SK-N-SH (cell line): ENCODE measurements around the gene TNFRSF1B. TPM values are rescaled to one million over a fixed set of nuclear protein-coding genes. Genes with fewer than 3 reads are reported as not detected.

ENCODE experiments used
- CTCF ChIA-PET: fragments of 300-600, 350-600 bp; formaldehyde crosslinking; extraction: SDS; loops from one replicate; lab custom pipeline; 2021; lab: Yijun Ruan, JAX
- POLR2A ChIA-PET: fragments of 350-600 bp; sonication (Branson Sonifier 250); formaldehyde crosslinking; extraction: SDS; loops from one replicate; lab custom pipeline; 2020; ENCODE audit warnings: antibody characterized with exemption, inconsistent platforms; lab: Yijun Ruan, JAX
- DNase-seq: peaks from one replicate; pipeline ENCODE4 v3.0.0; 2012
- H2AFZ ChIP-seq: fragments of 200-600 bp; sonication (generic); 2 replicates; pipeline ENCODE4 v1.8.1; 2016; ENCODE audit warnings: antibody characterized with exemption, mild to moderate bottlenecking, low read depth
- H3F3A ChIP-seq: fragments of 200-600 bp; sonication (generic); replicated peaks from 2 replicates; pipeline ENCODE3; 2016; ENCODE audit warnings: antibody characterized with exemption, mild to moderate bottlenecking; ENCODE audit not compliant: insufficient read depth
- H3K27ac ChIP-seq, 2 experiments: fragments of 200-500 bp in 1 of 2; fragments of 200-600 bp in 1 of 2; sonication (Bioruptor generic) in 1 of 2; sonication (generic), shearing (Covaris generic) in 1 of 2; 2 replicates each; pipeline versions ENCODE4 v1.5.1 to v1.6.1; 2014 to 2016; ENCODE audit warnings: low read depth in 2 of 2, inconsistent platforms in 1 of 2, low read length in 1 of 2, mild to moderate bottlenecking in 1 of 2, mixed read lengths in 1 of 2
- H3K27me3 ChIP-seq: fragments of 200-600 bp; sonication (generic), shearing (Covaris generic); 2 replicates; pipeline ENCODE4 v1.6.1; 2016; ENCODE audit warnings: mixed run types; ENCODE audit not compliant: insufficient read depth
- H3K36me3 ChIP-seq, 2 experiments: fragments of 200-500 bp in 1 of 2; fragments of 200-600 bp in 1 of 2; sonication (Bioruptor generic) in 1 of 2; sonication (generic) in 1 of 2; replicated peaks in 1 of 2; 2 replicates each; pipeline versions ENCODE3 to v1.5.1; 2014 to 2016; ENCODE audit warnings: low read length in 1 of 2, mild to moderate bottlenecking in 1 of 2; ENCODE audit not compliant: insufficient read depth in 2 of 2, control insufficient read depth in 1 of 2
- H3K4me1 ChIP-seq, 2 experiments: fragments of 200-500 bp in 1 of 2; fragments of 200-600 bp in 1 of 2; sonication (Bioruptor generic) in 1 of 2; sonication (generic), shearing (Covaris generic) in 1 of 2; 2 replicates each; pipeline versions ENCODE4 v1.5.1 to v1.6.1; 2014 to 2016; ENCODE audit warnings: low read depth in 1 of 2, low read length in 1 of 2, mixed run types in 1 of 2; ENCODE audit not compliant: insufficient read depth in 2 of 2, control insufficient read depth in 1 of 2
- H3K4me2 ChIP-seq: fragments of 200-600 bp; sonication (generic), shearing (Covaris generic); 2 replicates; pipeline ENCODE4 v1.6.1; 2017; ENCODE audit warnings: mixed run types
- H3K4me3 ChIP-seq, 2 experiments: fragments of 200-500 bp in 1 of 2; fragments of 200-600 bp in 1 of 2; sonication (Bioruptor generic) in 1 of 2; sonication (generic), shearing (Covaris generic) in 1 of 2; 2 replicates each; pipeline versions ENCODE4 v1.5.1 to v1.8.1; 2014 to 2016; ENCODE audit warnings: low read depth in 2 of 2, inconsistent platforms in 1 of 2, low read length in 1 of 2, mild to moderate bottlenecking in 1 of 2, mixed read lengths in 1 of 2, moderate library complexity in 1 of 2
- H3K79me2 ChIP-seq: fragments of 200-600 bp; sonication (generic); 2 replicates; pipeline ENCODE4 v1.8.1; 2017; ENCODE audit warnings: mild to moderate bottlenecking; ENCODE audit not compliant: insufficient read depth
- H3K9ac ChIP-seq: fragments of 200-600 bp; sonication (generic); 2 replicates; pipeline ENCODE4 v1.6.1; 2017; ENCODE audit warnings: mixed run types
- H3K9me2 ChIP-seq: fragments of 200-600 bp; sonication (generic); 2 replicates; pipeline ENCODE4 v1.6.1; 2017; ENCODE audit warnings: mixed run types
- H3K9me3 ChIP-seq: fragments of 200-600 bp; sonication (generic); 2 replicates; pipeline ENCODE4 v1.6.1; 2017; ENCODE audit warnings: mixed run types, mild to moderate bottlenecking, moderate library complexity
- H4K20me1 ChIP-seq: fragments of 200-600 bp; sonication (generic); 2 replicates; pipeline ENCODE4 v1.6.1; 2017; ENCODE audit warnings: mild to moderate bottlenecking, mixed run types; ENCODE audit not compliant: insufficient read depth
- CTCF ChIP-seq: fragments of 200-600 bp; sonication (generic); IDR thresholded peaks from 2 replicates; pipeline ENCODE4 v1.6.1; 2017; ENCODE audit warnings: antibody characterized with exemption, mild to moderate bottlenecking, moderate library complexity
- ELF1 ChIP-seq: IDR thresholded peaks from 2 replicates; pipeline ENCODE4 v1.4.0; 2012
- EP300 ChIP-seq, 2 experiments: IDR thresholded peaks; 2 replicates each; pipeline versions ENCODE4 v1.4.0 to v1.6.1; 2012; ENCODE audit warnings: borderline replicate concordance in 1 of 2, low read depth in 1 of 2, low read length in 1 of 2
- FOSL2 ChIP-seq: IDR thresholded peaks from 2 replicates; pipeline ENCODE4 v1.4.0; 2012; ENCODE audit warnings: low read depth, mild to moderate bottlenecking, moderate library complexity, borderline replicate concordance
- FOXM1 ChIP-seq: IDR thresholded peaks from 2 replicates; pipeline ENCODE4 v1.4.0; 2012; ENCODE audit warnings: low read depth, mild to moderate bottlenecking
- GABPA ChIP-seq: IDR thresholded peaks from 2 replicates; pipeline ENCODE4 v1.4.0; 2012; ENCODE audit warnings: low read depth, mild to moderate bottlenecking
- GATA2 ChIP-seq: sonication (generic); formaldehyde crosslinking; IDR thresholded peaks from 2 replicates; pipeline ENCODE4 v1.5.0; 2020; ENCODE audit warnings: mild to moderate bottlenecking, missing genetic modification reagents
- MEF2A ChIP-seq: IDR thresholded peaks from 2 replicates; pipeline ENCODE4 v1.4.0; 2012; ENCODE audit warnings: low read depth, borderline replicate concordance
- MXI1 ChIP-seq: IDR thresholded peaks from 2 replicates; pipeline ENCODE4 v1.6.1; 2012; ENCODE audit warnings: mild to moderate bottlenecking, low read depth, low read length, improper control_type of control experiment
- NRF1 ChIP-seq: IDR thresholded peaks from 2 replicates; pipeline ENCODE4 v1.6.1; 2012; ENCODE audit warnings: low read depth, mild to moderate bottlenecking, low read length
- POLR2AphosphoS5 ChIP-seq: IDR thresholded peaks from 2 replicates; pipeline ENCODE4 v1.6.1; 2012; ENCODE audit warnings: low read depth, low read length
- RAD21 ChIP-seq: IDR thresholded peaks from 2 replicates; pipeline ENCODE4 v1.6.1; 2012; ENCODE audit warnings: mild to moderate bottlenecking, low read length
- RFX5 ChIP-seq: IDR thresholded peaks from 2 replicates; pipeline ENCODE4 v1.6.1; 2012; ENCODE audit warnings: mild to moderate bottlenecking, improper control_type of control experiment, low read length
- RXRA ChIP-seq: IDR thresholded peaks from 2 replicates; pipeline ENCODE4 v1.4.0; 2012; ENCODE audit warnings: low read depth, mild to moderate bottlenecking, borderline replicate concordance
- SIN3A ChIP-seq: IDR thresholded peaks from 2 replicates; pipeline ENCODE4 v1.6.1; 2012; ENCODE audit warnings: low read depth, mild to moderate bottlenecking, low read length, moderate library complexity, borderline replicate concordance
- TCF12 ChIP-seq: IDR thresholded peaks from 2 replicates; pipeline ENCODE4 v1.4.0; 2012
- TEAD4 ChIP-seq: IDR thresholded peaks from 2 replicates; pipeline ENCODE4 v1.4.0; 2012; ENCODE audit warnings: mild to moderate bottlenecking, borderline replicate concordance; ENCODE audit not compliant: insufficient read depth
- WGBS: methylation state at CpG from one replicate; pipeline ENCODE4 v1.1.6; 2017; ENCODE audit warnings: low lambda C conversion rate; 5-methylcytosine and 5-hydroxymethylcytosine counted together
- polyA plus RNA-seq, 3 experiments: library from polyadenylated mRNA; depleted of rRNA; stranded (reverse); fragments of >200 nt; gene quantifications; 2 replicates each; pipeline ENCODE4 v1.2.3, GENCODE V29; 2012
- TF ChIP-seq, protein P1 (sequence below): IDR thresholded peaks from 2 replicates; pipeline ENCODE4 v1.4.0; 2012; ENCODE audit warnings: low read depth, borderline replicate concordance
- TF ChIP-seq, protein P2 (sequence below): IDR thresholded peaks from 2 replicates; pipeline ENCODE4 v1.4.0; 2012; ENCODE audit warnings: low read depth, borderline replicate concordance
- TF ChIP-seq, protein P3 (sequence below): IDR thresholded peaks from 2 replicates; pipeline ENCODE4 v1.6.1; 2012; ENCODE audit warnings: mild to moderate bottlenecking, low read depth, low read length, moderate library complexity
- TF ChIP-seq, protein P4 (sequence below): IDR thresholded peaks from 2 replicates; pipeline ENCODE4 v1.4.0; 2012; ENCODE audit warnings: low read depth

The TNFRSF1B gene
- polyA plus RNA-seq, 1 of the 3 experiments (the other 2 are of a cell fraction) = 0.36 TPM

- no peaks in the 10 kb centered on the region for H3F3A ChIP-seq
- no peaks in the 10 kb centered on the region for H3K79me2 ChIP-seq
- H3K4me1 ChIP-seq = no peaks in the 10 kb centered on the region; a peak in 1 of 4 replicates
- H3K27me3 ChIP-seq = no peaks in the 10 kb centered on the region
- H3K27ac ChIP-seq = no peak overlapping the region
- no peak overlapping the region for H3K9ac ChIP-seq
- no peaks in the 10 kb centered on the region for H3K9me3 ChIP-seq
- H4K20me1 ChIP-seq = no peaks in the 10 kb centered on the region
- ChIA-PET POLR2A (no interaction called here), CTCF (interaction anchor here (0.8 to 9.6 kb wide), 3 partner anchors 9 to 65 kb away, joined by 3 to 98 read pairs (median 4); no protein-coding TSS in a partner anchor)
- no peak for TF ChIP-seq TEAD4
- TF ChIP-seq, protein P1, sequence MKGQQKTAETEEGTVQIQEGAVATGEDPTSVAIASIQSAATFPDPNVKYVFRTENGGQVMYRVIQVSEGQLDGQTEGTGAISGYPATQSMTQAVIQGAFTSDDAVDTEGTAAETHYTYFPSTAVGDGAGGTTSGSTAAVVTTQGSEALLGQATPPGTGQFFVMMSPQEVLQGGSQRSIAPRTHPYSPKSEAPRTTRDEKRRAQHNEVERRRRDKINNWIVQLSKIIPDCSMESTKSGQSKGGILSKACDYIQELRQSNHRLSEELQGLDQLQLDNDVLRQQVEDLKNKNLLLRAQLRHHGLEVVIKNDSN = no peak
- no peak for TF ChIP-seq NRF1
- no peak for TF ChIP-seq CTCF
- no peak for TF ChIP-seq MXI1
- TF ChIP-seq TCF12 = no peak
- TF ChIP-seq RAD21 = no peak
- TF ChIP-seq RFX5 = no peak
- TF ChIP-seq FOSL2 = no peak
- H3K4me2 ChIP-seq = no peak overlapping the region
- DNase-seq = no peak
- WGBS = 96% methylated on average over 5 of the region's 8 CpGs
- H3K4me3 ChIP-seq = no peak overlapping the region
- H3K36me3 ChIP-seq = no peaks in the 10 kb centered on the region
- H3K9me2 ChIP-seq = no peaks in the 10 kb centered on the region
- H2AFZ ChIP-seq = no peak overlapping the region
Observed at GRCh38 chr1:12144236-12144635, 22.6 kb upstream of the TNFRSF1B start.

GRCh38 chr1:12144969-12145368 is 21.8 kb upstream of the TNFRSF1B start:
- H3K79me2 ChIP-seq = no peaks in the 10 kb centered on the region
- no peaks in the 10 kb centered on the region for H3K36me3 ChIP-seq
- H3F3A ChIP-seq = no peaks in the 10 kb centered on the region
- no peaks in the 10 kb centered on the region for H4K20me1 ChIP-seq
- no peaks in the 10 kb centered on the region for H3K9me3 ChIP-seq
- no peaks in the 10 kb centered on the region for H3K27me3 ChIP-seq
- ChIA-PET CTCF (interaction anchor here (9.6 kb wide), 1 partner anchor 20 kb away, joined by 98 read pairs; no protein-coding TSS in a partner anchor), POLR2A (no interaction called here)
- no peak overlapping the region for H3K4me3 ChIP-seq
- DNase-seq = no peak
- H2AFZ ChIP-seq = no peak overlapping the region
- H3K27ac ChIP-seq = no peak overlapping the region
- no peaks in the 10 kb centered on the region; a peak in 1 of 4 replicates for H3K4me1 ChIP-seq
- WGBS = 70% methylated on average over 3 of the region's 4 CpGs
- no peaks in the 10 kb centered on the region for H3K9me2 ChIP-seq
- H3K9ac ChIP-seq = no peak overlapping the region
- no peak overlapping the region for H3K4me2 ChIP-seq
- TF ChIP-seq, protein P2, sequence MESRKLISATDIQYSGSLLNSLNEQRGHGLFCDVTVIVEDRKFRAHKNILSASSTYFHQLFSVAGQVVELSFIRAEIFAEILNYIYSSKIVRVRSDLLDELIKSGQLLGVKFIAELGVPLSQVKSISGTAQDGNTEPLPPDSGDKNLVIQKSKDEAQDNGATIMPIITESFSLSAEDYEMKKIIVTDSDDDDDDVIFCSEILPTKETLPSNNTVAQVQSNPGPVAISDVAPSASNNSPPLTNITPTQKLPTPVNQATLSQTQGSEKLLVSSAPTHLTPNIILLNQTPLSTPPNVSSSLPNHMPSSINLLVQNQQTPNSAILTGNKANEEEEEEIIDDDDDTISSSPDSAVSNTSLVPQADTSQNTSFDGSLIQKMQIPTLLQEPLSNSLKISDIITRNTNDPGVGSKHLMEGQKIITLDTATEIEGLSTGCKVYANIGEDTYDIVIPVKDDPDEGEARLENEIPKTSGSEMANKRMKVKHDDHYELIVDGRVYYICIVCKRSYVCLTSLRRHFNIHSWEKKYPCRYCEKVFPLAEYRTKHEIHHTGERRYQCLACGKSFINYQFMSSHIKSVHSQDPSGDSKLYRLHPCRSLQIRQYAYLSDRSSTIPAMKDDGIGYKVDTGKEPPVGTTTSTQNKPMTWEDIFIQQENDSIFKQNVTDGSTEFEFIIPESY = no peak
- no peak for TF ChIP-seq TCF12
- TF ChIP-seq POLR2AphosphoS5 = no peak
- no peak for TF ChIP-seq RFX5
- no peak for TF ChIP-seq ELF1
- no peak for TF ChIP-seq RXRA
- TF ChIP-seq GATA2 (CRISPR knock-in tag) = no peak
- TF ChIP-seq NRF1 = no peak
- TF ChIP-seq FOXM1 = no peak
- TF ChIP-seq EP300 (IDR thresholded peaks at IDR 0.05; ENCODE audit: borderline replicate concordance in 1 of 2, low read depth in 1 of 2, low read length in 1 of 2) = no peak
- TF ChIP-seq GABPA = no peak
- TF ChIP-seq, protein P3, sequence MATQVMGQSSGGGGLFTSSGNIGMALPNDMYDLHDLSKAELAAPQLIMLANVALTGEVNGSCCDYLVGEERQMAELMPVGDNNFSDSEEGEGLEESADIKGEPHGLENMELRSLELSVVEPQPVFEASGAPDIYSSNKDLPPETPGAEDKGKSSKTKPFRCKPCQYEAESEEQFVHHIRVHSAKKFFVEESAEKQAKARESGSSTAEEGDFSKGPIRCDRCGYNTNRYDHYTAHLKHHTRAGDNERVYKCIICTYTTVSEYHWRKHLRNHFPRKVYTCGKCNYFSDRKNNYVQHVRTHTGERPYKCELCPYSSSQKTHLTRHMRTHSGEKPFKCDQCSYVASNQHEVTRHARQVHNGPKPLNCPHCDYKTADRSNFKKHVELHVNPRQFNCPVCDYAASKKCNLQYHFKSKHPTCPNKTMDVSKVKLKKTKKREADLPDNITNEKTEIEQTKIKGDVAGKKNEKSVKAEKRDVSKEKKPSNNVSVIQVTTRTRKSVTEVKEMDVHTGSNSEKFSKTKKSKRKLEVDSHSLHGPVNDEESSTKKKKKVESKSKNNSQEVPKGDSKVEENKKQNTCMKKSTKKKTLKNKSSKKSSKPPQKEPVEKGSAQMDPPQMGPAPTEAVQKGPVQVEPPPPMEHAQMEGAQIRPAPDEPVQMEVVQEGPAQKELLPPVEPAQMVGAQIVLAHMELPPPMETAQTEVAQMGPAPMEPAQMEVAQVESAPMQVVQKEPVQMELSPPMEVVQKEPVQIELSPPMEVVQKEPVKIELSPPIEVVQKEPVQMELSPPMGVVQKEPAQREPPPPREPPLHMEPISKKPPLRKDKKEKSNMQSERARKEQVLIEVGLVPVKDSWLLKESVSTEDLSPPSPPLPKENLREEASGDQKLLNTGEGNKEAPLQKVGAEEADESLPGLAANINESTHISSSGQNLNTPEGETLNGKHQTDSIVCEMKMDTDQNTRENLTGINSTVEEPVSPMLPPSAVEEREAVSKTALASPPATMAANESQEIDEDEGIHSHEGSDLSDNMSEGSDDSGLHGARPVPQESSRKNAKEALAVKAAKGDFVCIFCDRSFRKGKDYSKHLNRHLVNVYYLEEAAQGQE = no peak
- no peak for TF ChIP-seq SIN3A
- TF ChIP-seq, protein P4, sequence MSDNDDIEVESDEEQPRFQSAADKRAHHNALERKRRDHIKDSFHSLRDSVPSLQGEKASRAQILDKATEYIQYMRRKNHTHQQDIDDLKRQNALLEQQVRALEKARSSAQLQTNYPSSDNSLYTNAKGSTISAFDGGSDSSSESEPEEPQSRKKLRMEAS = no peak
- no peak for TF ChIP-seq MEF2A
